Activated CD8-positive, alpha-beta memory T cell treated with anti-CD3 and anti-CD28 coated beads, Interleukin-2, amount 50 U/mL, for 1 hour (primary cell): ENCODE results near the gene PTGFRN.
"Not testable (repeated sequence)": the region's sequence is repeated elsewhere in the genome, so short reads cannot be mapped to it uniquely, and the experiment has no call there.

Experiments used
- DNase-seq: peaks from one replicate; pipeline ENCODE4 v3.0.0-alpha.2; 2020; ENCODE audit errors: extremely low read depth

The PTGFRN gene

DNA sequence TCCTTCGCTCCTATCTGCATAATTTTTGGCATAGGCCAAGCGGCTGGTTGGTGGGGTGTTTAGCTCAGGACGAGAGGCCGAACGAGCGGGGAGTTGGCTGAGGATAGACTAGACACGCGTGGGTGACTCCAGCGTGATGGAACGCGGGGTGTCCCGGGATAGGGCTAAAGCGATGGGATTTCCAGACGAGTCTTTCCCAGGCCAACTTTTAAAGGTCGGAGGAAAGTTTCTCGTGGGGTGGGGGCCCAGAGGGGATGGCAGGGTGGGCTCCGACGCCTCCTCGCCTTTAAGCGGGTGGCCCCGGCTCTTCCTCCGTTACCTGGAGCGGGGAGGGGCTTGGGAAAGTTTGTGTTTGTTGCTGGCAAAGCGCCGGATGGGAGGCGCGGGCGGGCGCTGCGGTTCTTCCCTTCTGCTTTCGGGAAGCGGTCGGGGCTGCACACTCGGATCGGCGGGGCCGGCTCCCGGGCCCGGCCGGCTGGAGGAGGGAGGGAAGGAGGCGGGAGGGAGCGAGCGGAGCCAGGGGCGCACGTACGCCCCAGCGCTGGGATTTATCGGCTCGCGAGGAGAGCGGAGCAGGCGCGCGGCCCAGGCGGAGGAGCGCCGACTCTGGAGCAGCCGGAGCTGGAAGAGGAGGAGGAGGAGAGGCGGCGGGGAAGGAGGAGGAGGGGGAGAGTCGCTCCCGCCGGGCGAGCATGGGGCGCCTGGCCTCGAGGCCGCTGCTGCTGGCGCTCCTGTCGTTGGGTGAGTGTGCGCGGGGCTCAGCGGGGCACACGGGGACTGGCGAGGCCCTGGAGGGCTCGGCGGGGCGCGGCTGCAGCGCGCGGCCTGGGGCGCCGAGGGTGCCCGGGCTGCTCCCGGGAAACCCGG is at the start of gene PTGFRN:
Gene PTGFRN (plus strand): TSS at position 405 of the 867 bp plus-strand sequence. CDS start 288 bp downstream, at position 693.
- no peak for DNase-seq

DNA sequence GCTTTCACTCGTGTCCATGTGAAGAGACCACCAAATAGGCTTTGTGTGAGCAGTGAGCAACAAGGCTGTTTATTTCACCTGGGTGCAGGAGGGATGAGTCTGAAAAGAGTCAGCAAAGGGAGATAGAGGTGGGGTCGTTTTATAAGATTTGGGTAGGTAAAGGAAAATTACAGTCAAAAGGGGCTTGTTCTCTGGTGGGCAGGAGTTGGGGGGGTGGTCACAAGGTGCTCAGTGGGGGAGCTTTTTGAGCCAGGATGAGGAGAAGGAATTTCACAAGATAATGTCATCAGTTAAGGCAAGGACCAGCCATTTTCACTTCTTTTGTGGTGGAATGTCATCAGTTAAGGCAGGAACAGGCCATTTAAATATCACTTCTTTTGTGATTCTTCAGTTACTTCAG is 49.5 kb upstream of the PTGFRN start:
- DNase-seq, result not testable (repeated sequence)

DNA sequence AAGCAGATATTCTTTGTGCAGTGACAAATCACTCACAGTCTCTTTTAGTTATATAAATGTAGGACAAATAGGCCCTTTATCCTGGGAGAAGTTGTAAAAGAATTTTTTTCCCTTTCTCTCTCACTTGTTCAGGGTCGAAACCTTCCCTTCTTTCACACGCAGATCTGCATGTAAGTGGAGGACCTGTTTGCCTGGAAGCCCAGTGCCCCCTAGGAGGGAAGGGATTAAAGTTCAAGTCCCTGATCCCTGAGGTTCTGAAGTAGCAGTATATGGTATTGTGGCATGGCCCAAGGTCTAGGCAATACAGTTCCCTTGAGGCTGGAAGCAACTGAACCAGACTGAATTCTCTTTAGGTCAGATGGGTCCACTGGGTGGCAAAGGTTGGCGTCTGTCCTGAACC is 48.6 kb upstream of the PTGFRN start:
- DNase-seq, result no peak

DNA sequence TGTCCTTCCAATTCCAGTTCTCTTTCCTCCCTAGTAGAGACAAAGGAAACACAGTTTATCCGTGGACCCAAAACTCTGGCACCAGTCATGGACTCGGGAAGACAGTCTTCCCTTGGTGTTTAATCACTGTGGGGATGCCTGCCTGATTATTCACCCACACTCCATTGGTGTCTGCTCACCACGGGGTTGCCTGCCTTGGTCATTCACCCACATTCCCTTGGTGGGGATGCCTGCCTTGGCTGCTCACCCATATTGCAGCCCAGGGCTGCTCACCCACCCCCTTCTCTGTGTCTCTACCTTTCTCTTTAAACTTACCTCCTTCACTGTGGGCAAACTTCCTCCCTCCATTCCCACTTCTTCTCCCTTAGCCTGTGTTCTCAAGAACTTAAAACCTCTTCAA is 46.7 kb upstream of the PTGFRN start:
- DNase-seq, result not testable (repeated sequence)

DNA sequence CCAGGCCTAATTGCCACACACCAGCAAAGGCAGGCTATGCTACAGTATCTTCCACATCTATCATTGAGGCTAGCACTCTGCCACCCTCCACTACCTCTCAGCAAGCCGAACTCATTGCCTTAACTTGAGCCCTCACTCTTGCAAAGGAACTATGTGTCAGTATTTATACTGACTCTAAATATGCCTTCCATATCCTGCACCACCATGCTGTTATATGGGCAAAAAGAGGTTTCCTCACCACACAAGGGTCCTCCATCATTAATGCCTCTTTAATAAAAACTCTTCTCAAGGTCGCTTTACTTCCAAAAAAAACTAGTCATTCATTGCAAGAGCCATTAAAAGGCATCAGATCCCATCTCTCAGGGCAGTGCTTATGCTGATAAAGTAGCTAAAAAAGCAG is 43.2 kb upstream of the PTGFRN start:
- DNase-seq, result not testable (repeated sequence)

DNA sequence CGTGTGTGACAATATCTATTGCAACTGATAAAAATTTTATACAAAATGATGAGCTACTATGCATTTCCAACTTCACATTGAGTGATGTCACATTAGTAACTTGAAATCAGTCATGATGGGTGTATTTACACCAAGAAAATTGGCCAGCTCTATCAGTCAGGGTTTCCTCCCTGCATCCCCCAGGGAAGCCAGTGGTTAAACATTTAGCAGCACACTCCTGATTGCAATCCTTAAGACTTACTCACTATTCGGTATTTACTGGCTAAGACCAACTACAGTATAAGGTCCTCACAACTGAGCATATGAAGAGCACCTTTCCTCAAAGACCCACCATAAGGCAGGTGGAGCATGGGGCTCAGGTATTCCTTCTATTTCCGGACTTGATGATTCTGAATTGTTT is 41.3 kb upstream of the PTGFRN start:
- no peak for DNase-seq

DNA sequence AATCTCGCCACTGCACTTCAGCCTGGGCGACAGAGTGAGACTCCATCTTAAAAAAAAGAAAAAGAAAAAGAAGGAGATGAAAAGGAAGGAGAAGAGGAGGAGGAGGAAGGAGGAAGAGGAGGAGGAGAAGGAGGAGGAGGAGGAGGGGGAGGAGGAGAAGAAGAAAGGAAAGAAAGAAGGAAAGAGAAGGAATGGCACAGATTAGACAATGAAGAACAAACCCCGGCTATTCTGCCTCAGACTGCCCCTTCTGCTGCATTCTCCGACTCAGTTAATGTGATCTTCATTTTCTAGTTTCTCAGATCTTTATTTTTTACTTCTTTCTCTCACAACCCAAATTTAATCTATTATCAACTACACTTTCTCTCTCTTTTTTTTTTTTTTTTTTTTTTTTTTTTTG is 40.1 kb upstream of the PTGFRN start:
- DNase-seq, result no peak

DNA sequence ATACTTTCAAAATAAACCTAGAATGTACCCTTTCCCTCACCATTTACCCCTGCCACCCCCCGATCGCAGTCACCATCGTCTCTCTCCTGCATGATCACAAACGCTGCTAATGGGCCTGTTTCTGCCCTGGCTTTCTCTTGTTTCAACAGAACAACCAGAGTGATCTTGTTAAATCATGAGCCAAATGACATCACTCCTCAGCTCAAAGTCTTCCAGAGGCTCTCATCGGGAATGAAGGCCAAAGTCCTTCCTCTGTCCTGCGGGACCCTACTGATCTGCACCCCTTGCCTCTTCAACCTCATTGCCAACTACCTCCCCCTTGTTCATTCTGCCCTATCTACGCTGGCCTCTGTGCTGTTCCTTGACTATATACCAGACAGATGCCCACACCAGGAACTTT is 39.4 kb upstream of the PTGFRN start:
- DNase-seq, result no peak

DNA sequence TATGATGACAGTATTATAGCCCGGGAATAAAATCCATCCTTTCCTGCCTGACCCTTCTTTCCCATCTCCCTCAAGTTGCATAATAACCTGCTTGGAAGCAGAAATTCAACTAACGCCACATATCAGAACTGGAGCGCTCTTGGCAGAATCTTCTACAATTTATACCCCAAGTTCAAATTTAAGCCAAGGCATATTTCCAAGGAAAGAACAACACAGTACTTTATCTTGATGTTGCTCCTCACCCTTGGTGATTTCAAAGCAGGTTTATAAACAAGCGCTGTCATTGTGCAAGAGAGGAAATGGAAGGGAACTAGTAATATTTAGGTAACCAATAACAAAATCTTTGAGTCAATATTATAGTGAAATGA is 38.0 kb upstream of the PTGFRN start:
- DNase-seq, result no peak

DNA sequence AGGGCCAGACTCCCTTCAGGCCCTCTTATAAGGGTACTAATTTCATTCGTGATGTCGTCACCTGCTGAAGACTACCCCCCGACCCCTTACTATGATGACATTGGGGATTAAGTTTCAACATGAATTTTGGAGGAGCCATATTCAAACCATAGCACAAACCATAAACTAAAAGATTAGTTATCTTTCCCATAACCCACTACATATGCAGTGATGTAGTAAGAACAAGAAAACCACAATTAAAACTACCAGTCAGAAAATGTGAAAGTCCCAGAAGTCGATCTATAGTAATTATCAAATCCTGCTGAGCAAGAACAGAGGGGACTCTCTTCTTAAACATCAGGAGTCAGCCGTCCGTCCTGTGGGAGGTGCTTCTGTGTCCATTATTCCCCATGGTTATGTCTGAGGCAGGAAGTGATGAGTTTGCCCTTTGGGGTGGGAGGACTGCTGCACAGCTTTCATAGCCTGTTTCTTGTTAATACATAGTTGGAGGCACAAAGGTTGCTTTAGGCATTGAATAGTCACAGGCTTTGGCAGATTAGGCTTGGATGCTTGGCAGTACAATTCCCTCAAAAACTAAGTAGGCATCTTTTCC is 35.9 kb upstream of the PTGFRN start:
- DNase-seq, result no peak

DNA sequence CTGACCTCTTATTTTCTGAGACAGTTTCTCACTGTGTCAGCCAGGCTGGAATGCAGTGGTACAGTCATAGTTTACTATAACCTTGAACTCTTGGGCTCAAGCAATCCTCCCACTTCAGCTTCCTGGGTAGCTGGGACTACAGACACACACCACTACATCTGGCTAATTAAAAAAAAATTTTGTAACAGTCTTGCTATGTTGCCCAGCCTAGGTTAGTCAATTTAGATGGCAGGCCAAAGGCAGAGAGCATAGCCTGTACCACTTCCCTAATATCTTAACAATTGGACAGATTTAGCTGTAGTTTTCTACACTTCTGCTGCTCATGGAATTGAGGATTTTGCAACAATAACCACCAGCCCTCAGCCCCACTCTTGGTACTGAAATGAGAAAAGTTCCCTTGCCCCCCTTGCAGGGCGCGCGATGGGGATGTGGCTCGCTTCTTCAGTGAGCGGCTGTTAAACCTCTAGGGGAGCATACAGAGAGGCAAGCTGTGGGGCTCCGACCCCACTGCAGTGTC is 34.9 kb upstream of the PTGFRN start:
- no peak for DNase-seq

DNA sequence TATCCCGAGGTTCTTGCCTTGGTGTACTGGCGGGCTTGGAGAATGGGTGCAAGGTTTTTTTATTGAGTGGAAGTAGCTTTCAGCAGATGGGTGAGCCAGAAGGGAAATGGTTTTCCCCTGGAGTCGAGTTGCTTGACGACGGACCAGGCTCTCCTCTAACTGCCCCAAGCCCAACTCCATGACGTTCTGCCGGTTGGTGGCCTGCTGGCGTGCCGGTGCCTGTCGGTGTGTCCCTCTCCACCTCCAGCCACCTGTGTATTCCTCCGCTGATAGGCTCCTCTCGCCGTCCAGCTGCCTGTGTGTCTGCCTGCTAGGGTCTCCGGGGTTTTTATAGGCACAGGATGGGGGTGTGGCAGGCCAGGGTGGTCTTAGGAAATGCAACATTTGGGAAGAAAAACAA is 34.3 kb upstream of the PTGFRN start:
- DNase-seq, result no peak

DNA sequence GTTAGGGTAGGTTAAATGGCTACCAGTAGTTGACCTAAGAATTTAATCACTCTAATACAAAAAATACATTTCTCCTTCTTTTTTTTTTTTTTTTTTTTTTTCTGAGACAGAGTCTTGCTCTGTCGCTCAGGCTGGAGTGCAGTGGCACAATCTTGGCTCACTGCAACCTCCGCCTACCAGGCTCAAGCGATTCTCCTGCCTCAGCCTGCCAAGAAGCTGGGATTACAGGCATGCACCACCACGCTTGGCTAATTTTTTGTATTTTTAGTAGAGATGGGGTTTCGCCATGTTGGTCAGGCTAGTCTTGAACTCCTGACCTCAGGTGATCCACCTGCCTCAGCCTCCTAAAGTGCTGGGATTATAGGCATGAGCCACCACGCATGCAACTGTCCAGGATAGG is 33.8 kb upstream of the PTGFRN start:
- DNase-seq, result not testable (repeated sequence)

DNA sequence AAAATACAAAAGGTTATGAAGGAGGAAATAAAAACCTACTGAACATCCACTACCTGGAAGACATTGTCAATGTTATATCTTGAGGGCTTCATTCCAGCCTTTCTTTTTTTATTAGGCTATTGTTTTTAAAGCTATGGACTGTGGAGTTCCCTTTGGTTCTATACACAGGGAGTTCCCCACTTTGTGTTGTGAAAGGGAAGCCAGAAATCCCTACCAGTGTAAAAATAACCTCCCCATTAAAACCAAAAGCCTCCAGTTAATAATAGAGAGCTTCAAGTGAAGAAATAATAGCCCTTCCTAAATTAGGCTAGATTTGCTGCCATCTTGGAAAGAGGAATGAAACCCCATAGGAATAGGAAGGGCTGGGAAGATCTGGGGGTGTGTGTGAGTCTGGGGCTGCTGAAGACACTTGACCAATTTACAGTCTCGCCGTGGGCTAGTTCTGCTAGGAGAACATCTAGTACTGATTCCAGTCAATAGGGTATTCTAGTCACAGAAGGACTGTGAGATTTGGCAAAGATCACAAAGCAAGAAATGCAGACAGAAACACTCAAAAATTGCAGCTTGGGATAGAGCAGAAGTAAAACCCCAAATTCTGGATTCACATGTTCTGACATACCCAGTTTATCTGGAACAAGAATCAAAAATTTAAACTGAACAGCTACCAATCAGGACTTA is 32.4 kb upstream of the PTGFRN start:
- no peak for DNase-seq

DNA sequence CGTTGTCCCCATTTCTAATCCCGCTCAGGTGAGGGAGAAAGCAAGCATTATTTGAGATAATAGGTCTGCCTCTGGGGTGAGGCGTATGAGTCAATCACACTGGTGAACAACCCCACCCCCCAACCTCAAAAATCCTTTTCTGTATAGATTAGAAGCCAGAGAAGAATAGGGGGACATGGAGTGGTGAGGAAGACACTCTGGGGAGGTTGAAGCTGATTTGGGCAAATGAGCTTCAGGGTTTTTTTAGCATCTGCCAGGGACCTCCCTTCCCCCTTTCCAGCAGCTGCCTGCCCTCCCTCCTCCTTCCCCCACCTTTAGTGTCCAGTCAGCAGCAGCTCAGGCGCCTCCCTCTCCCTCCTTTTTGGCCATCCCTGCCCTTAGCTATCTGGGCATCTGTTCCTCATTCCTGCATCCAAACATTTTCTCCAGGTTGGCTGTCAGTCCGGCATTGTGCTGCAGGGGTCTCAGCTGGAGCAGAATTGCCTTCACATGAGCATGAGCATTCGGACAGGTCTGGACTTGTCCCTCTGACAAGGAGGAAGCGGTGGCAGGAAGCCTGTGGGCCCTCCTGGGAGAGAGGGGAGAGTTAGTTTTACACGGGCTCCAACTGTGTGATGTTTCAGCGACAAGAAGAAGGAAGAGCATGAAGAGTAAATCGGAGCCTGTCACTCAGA is 30.8 kb upstream of the PTGFRN start:
- DNase-seq, result no peak

DNA sequence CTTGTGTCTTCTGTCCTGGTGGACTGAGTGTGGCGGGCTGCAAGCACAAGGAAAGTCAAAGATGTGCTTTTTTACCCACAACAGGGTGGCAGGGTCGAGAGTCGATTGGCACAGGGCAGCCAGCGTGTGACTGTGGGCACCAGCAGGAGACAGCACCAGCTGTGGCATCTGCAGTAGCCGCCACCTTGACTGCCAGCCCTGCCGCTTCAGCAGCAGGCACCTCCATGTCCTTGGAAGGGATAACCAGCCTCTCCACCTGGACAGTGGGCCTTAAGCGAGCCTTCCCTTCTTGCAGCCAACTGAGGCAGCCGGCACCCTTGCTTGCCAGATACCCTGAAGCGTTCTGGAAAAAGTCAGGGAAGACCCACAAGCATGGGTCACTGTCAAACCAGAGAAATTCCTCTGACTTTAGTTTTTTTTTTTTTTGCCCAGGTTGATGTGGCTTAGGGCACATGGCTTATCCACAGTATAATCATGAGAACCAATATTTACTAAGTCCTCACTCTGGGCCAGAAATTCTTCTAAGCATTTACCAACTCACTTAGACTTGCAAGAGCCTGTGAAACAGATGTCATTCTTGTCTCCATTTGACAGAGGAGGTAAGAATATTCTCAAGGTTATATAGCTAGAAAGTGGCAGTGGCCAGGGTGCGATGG is 30.1 kb upstream of the PTGFRN start:
- DNase-seq, result no peak

DNA sequence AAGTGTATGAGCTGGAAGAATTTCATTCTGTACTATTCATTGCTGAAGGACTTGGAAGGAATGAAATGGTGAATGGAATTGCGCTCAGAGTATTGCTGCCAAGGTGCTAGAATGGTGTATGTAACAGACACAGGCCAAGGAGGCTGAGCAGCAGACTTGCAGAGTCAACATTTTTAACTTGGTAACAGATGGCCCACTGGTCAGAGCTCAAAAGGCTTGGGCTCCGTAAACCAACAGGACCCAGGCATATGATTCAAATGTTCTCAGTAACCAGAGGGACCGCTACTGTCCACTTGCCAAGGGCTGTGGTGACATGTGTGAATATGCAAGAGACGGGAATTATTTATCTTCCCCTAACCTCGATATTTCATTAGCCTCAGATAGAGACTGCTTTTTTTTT is 28.8 kb upstream of the PTGFRN start:
- DNase-seq, result no peak

DNA sequence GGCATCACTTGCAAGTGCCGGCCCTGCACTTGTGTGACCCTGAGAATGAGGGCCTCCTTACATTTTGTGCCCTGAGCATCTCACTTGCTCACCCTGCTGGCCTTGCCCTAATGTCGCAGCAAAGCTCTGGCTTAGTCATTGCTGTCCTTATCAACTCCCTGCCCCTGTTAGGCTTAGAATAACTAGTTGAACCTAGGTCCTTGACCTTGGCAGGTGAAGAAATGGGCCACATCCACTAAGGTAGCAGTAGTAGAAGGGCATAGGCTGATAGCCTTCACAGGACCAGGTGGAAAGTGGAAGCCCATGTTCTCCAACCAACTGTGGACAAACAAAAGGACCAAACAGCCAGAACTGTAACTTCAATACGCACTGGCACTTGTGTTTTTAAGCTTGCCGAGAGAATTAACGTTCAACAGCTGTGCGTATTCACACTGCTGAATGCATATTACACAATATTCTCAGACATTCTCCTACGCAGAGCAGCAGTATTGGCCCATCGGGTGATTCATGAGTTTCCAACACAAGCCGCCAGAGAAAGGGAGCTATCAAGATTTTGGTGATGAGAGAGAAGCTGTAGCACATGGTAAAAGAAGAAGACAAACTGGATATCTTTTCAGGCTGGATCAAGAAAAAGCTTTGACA is 27.7 kb upstream of the PTGFRN start:
- DNase-seq, result no peak

DNA sequence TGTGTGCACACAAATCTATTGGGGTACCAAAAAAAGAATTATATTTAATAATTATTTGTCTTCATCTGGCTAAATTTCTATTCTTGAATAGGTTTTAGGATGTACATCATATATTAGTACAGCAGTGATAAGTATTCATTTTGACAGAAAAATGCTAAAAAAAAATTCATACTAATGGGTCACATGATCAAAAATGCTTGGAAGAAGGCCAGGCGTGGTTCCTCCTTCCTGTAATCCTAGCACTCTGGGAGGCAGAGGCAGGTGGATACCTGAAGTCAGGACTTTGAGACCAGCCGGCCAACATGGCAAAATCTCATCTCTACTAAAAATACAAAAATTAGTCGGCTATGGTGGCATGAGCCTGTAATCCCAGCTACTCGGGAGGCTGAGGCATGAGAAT is 26.9 kb upstream of the PTGFRN start:
- no peak for DNase-seq

DNA sequence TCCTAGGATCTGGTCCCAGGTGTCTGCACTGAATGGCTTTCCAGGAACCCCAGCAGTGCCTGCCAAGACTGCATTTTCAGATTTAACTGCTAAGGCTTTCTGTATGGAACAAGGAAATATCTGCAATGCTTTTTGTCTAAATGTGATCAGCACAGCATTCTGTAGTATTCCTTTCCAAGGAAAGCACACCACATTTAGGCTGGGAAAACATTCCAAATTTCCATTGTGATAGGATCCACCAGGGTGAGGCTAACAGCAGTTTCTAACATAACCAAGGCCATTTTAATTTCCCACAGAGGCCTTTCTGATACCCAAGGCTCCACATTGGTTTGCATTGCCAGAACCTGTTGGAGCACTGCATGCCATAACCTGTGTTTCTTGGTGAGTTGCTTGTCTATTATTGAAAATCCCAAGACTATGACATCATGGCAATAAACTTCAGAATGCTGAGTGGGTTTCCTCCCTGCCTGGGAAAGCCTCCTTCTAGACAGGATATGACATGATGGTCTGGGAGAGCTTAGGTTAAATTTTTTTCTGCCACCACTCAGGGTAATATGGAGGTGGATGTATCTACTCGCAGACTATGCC is 23.3 kb upstream of the PTGFRN start:
- no peak for DNase-seq

DNA sequence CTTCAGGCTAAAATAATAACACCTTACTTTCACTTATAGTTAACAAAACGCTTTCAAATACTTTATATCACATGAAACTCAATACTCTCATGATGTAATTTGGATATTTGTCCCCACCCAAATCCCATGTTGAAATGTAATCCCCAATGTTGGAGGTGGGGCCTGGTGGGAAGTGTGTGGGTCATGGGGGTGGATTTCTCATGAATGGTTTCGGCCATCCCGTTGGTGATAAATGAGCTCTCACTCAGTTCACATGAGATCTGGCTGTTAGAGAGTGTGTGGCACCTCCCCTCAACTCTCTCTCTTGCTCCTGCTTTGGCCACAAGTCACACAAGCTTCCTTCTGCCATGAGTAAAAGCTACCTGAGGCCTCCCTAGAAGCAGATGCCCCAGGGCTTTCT is 22.5 kb upstream of the PTGFRN start:
- DNase-seq, result no peak
